22Rv1 (cell line): ENCODE data around the gene HOTAIR.

Experiments used
- ZFX ChIP-seq: fragments of 450-650 bp; IDR thresholded peaks from 2 replicates; pipeline ENCODE4 v1.6.1; 2017; ENCODE audit warnings: antibody characterized with exemption, borderline replicate concordance
- TF ChIP-seq, protein P1 (sequence below): fragments of 450-650 bp; IDR thresholded peaks from 2 replicates; pipeline ENCODE4 v1.5.1; 2017; ENCODE audit warnings: mild to moderate bottlenecking

DNA sequence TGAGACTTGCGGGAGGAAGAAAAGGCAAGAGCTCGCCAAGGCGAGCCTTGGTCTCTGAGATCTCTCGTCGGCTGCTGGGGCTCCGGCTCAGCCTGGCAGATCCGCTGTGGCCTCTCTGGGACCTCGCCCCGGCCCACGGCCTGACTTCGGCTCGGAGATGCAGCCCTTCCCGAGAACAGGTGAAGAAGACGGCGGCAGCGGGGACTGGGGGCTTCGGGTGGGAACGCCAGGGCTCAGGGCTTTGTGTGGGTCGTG, 19.2 kb upstream of the HOTAIR start:
- TF ChIP-seq, protein P1, sequence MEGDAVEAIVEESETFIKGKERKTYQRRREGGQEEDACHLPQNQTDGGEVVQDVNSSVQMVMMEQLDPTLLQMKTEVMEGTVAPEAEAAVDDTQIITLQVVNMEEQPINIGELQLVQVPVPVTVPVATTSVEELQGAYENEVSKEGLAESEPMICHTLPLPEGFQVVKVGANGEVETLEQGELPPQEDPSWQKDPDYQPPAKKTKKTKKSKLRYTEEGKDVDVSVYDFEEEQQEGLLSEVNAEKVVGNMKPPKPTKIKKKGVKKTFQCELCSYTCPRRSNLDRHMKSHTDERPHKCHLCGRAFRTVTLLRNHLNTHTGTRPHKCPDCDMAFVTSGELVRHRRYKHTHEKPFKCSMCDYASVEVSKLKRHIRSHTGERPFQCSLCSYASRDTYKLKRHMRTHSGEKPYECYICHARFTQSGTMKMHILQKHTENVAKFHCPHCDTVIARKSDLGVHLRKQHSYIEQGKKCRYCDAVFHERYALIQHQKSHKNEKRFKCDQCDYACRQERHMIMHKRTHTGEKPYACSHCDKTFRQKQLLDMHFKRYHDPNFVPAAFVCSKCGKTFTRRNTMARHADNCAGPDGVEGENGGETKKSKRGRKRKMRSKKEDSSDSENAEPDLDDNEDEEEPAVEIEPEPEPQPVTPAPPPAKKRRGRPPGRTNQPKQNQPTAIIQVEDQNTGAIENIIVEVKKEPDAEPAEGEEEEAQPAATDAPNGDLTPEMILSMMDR, result no peak
- no peak for TF ChIP-seq ZFX
